Measurements from ENCODE around the gene VSIG1.

- TF ChIP-seq CTCF (IDR thresholded peaks at IDR 0.05) (no peak), POLR2A (IDR thresholded peaks at IDR 0.05) (no peak)
Measured at GRCh38 chrX:108064001-108064400, 19.1 kb downstream of the VSIG1 start.
